GM21619 (cell line): ENCODE results near the gene TUSC2.
A peak's percentile ranks its signal among the peaks of the same experiment; 100 is the strongest.
"Not testable (repeated sequence)": the region's sequence is repeated elsewhere in the genome, so short reads cannot be mapped to it uniquely, and the experiment has no call there.

ENCODE experiments used
- ATAC-seq: cut with Tn5 transposase; IDR thresholded peaks from one replicate; pipeline ENCODE4 v1.9.1; 2021; ENCODE audit not compliant: unreplicated experiment

TUSC2 gene

GRCh38 chr3:50295553-50296431 is 32.2 kb downstream of the TUSC2 start:
- ATAC-seq, result no peak

GRCh38 chr3:50294492-50295403 is 33.3 kb downstream of the TUSC2 start:
- no peak for ATAC-seq

DNA sequence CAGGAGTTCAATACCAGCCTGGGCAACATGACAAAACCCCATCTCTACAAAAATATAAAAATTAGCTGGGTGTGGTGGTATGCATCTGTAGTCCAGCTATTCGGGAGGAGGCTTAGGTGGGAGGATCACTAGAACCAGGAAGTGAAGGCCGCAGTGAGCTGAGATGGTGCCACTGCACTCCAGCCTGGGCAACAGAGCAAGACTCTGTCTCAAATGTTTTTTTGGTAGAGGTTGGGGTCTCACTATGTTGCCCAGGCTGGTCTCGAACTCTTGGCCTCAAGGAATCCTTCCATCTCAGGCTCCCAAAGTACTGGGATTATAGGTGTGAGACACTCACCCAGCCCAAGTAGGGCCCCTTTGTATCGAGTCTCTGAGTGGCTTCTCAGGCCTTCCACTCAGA is 33.9 kb downstream of the TUSC2 start:
- ATAC-seq, result no peak

- ATAC-seq, result no peak
These were observed 34.8 kb downstream of the TUSC2 start for GRCh38 chr3:50293079-50293801.

- peak; percentile 91 for ATAC-seq
These were observed 35.6 kb downstream of the TUSC2 start, which contains the start of gene IFRD2 for GRCh38 chr3:50292159-50293078. TSS of gene IFRD2 (minus strand) at chr3:50292429. CDS start at chr3:50292274, 155 bp downstream.

DNA sequence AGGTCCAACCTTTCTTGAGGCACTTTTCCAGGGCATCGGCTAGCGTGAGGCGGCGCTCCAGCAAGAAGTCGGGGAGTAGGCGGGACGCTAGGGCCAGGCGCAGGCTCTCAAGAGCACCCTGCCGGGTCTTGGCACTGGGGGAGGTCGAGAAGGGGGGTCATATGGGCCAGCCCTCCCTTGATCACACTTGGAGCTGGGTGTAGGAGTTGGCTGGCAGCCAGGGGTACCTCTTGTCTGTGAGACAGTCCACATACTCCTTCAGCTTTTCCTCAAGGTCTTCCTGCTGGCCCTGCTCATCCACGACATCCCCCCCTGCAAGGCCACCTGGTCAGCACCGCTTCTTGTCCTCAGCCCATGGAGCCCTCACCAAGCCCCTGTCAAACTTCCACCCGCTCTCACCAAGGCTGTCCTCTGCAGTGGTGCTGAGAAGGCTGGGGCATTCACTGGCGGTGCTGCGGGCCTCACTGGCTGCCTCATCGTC is 37.8 kb downstream of the TUSC2 start:
- no peak for ATAC-seq

DNA sequence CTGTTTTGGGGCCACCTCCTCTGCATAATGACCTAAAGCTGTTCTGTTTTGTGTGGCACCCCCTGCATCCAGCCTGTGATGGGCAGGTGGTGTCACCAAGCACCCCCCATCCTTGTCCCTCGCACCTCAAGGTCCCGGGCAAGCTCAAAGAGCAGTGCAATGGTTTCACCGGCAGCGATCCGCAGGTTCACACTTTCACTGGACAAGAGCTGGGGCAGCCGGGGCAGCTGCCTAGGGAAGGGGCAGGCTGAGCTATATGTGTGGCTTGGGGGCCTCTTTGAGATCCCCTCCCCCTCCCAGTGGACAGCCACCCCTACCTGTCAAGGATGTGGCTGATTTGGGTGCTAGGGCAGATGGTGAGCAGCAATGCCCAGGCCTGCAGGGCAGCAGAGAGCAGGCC is 38.9 kb downstream of the TUSC2 start:
- no peak for ATAC-seq

DNA sequence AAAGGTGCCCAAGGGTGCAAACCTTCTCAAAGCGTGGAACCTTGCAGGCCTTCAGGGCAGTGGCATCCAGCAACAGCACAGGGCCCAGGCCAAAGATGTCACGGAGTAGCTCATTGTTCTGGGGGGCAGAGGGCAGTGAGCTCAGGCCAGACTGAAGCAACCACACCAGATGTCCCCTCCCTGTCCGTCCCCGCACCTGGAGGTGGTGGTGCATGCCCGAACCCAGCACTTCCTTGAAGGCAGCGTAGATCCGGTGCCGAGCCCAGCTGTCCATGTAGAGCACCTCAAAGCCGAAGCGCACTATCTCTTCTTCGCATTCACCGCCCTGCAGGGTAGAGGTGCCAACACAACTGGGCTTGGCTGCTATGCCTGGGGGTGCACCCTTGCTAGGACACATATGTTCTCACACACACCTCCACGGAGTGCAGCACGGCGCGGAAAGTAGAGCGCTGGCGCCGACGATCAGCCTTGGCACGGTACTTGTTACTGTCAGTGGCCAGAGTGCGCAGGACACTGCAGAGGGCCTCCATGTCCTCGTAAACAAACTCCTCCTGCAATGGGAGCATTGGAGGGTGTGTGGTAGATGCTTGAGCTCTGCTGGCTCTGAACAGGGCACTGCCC is 39.5 kb downstream of the TUSC2 start:
- no peak for ATAC-seq

- ATAC-seq, result no peak
These were observed 40.8 kb downstream of the TUSC2 start for GRCh38 chr3:50287262-50287661.

GRCh38 chr3:50286322-50287227 is 41.4 kb downstream of the TUSC2 start:
- ATAC-seq, result no peak

DNA sequence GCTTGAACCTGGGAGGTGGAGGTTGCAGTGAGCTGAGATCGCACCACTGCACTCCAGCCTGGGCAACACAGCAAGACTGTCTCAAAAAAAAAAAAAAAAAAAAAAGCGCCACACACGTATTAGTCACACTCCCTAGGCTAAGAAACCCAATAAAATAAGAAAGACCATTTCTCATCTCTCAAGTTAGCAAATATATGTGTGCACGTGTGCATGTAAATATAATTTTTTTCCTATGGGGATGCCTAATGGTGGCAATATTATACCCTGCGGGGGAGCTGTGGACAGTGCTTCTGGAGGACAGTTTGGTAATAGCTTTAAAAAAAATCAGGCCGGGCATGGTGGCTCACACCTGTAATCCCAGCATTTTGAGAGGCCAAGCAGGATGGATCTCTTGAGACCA is 43.9 kb downstream of the TUSC2 start:
- not testable (repeated sequence) for ATAC-seq

- ATAC-seq, result no peak
These were observed 48.6 kb downstream of the TUSC2 start for GRCh38 chr3:50279255-50280016.

DNA sequence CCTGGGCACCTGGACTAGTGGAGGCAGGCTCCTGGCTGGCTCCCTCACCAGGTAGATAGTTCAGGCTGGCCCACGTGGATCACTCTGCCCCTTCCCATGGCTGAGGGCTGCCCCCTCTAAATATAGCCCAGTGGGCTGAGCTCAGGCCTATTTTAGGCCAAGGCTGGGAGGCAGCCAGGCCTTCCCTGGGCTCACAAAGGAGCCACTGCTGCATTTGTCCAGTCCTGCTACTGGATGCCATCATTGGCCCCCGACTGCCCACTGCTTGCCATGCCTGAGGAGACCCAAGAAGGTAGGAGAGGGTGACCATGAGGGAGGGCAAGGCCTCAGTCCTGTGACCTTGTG is 49.2 kb downstream of the TUSC2 start, which contains the start of gene LSMEM2:
TSS of gene LSMEM2 (plus strand) at position 208 of the 345 bp plus-strand sequence. CDS start at position 235, 27 bp downstream.
- ATAC-seq, result no peak

- ATAC-seq, result no peak
These were observed 49.7 kb downstream of the TUSC2 start for GRCh38 chr3:50278123-50278879.

- ATAC-seq, result no peak
These were observed 51.3 kb downstream of the TUSC2 start for GRCh38 chr3:50276762-50277101.

DNA sequence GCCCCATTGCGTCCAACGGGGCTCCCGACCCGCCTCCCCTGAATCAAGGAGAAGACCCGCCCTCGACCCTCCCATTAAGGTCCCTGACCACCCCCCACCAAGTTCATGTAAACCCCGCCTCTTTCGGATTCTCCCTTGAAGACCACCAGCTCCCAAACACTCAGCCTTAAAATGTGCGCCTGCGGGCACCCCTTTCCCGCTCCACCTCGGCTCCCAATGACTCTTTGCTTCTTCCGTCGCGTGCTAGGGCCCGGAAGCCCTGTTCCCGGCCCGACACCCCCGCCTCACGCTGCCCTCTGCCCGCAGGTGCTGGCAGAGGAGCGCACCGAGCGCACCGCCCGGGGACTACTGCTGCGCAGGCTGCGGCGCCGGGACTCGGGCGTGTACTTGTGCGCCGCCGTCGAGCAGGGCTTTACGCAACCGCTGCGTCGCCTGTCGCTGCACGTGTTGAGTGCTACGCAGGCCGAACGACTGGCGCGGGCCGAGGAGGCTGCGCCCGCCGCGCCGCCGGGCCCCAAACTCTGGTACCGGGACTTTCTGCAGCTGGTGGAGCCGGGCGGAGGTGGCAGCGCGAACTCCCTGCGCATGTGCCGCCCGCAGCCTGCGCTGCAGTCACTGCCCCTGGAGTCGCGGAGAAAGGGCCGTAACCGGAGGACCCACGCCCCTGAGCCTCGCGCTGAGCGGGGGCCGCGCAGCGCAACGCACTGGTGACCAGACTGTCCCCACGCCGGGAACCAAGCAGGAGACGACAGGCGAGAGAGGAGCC is 51.8 kb downstream of the TUSC2 start:
- ATAC-seq, result no peak
